ENCODE data around the gene RALA.

RALA gene

DNA sequence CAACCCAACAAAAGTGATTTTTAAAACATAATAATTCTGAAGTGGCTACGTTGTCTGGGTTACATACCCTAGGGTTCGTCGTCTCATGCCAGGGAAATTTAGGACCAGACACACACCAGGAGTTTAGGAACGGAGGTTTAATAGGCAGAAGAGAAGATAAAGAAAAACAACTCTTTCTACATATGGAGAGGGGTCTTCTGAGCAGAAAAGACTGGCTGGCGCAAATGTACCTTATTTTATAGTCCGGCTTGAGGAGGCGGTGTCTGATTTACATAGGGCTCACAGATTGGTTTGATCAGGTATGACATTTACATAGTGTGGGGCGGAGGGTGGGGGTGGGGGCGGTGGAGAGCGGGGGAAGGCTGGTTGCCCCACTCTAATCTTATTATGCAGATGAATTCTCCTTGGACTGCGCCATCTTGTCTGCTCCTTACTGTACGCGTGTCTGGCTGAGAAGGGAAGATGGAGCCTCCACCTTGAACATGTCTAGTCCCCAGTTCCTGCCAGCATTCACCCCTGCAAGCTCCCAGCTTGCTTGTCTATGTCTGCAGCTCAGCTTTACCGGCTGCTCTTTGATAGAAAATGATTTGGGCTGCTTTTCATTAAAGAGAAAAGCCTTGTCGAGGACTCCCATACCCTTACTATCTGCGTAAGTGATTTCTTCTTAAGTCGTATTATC is 98.7 kb downstream of the RALA start:
- no peak for TF ChIP-seq POLR2A (IDR thresholded peaks at IDR 0.05; ENCODE audit: low read depth, low read length)
- no peak for FAIRE-seq
- no peak for DNase-seq (ENCODE audit: insufficient read length, low spot score)

DNA sequence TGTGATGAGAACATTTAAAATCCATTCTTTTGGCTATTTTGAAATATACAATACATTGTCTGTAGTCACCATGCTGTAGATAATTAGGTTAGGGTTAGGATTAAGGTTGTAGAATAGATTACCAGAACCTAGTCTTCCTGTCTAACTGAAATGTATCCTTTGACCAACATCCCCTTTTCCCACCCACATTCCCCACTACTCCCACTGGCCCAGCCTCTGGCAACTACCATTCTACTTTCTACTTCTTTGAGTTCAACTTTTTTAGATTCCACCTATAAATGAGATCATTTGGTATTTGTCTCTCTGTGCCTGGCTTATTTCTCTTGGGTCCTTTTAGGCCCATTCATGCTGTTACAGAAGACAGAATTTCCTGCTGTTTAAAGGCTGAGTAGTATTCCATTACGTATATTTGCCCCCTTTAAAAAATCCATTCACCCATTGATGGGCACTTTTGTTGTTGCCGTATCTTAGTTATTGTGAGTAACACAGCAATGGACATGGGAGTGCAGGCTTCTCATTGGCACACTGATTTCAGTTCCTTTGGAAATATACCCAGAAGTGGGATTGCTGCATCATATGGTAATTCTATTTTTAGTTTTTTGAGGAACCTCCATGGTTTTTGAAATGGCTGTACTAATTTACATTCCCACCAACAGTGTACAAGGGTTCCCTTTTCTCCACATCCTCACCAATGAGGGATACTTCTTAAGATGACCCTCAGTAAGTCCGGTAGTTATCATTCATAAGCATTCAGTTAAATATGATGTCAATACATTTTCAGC is 104.0 kb downstream of the RALA start:
- TF ChIP-seq POLR2A (IDR thresholded peaks at IDR 0.05; ENCODE audit: low read depth, low read length): no peak
- FAIRE-seq: no peak

DNA sequence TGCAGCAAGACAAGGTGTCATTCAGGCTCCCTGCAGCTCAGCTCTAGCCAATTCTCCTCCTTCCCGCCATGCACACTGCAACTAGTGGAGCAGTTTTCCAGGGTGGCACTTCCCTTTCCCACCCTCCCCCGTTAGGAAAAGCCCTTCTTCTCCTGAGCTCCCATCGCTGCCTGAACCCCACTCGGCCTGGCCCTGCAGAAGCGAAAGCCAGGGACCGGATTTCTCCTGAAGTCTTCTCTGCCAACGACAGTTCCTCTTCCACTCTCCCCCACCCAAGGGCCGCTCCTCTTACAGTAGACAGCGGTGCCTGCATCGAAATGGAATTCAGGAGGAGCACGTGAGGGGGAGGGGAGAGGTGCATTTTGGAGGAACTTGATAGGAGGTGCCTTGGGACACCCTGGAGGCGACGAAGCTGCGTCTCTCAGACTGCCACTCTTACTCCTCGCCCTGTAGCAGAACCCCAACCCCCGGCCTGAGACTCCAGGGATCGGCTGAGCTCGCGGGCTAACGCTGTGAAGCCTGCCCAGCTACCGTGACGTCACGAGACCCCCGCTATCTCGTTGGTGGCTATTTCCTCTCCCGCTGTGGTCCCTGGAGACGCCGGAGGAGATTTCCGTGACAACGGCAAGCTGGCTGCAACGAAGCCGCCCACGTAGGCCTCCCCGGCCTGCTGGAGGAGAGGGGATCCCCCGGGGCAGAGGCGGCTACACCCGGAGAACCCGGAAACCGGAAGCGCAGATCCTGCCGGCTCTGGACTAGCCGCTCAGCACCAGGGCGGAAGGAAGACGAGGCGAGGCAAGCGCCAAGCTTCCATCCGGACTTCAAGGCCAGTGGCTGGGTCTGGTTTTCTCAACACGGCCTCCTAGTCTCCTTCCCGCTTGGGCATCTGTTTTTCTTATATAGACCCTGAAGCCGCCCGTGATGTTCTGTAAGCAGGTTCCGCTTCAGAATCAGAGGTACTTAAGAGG is 109.7 kb downstream of the RALA start:
- FAIRE-seq (peak; percentile 61), DNase-seq (ENCODE audit: insufficient read length, low spot score) (peak; percentile 99)
- TF ChIP-seq POLR2A (IDR thresholded peaks at IDR 0.05; ENCODE audit: low read depth, low read length): peak; percentile 63

More for the DNA sequence above, 104.0 kb downstream of the RALA start:
- DNase-seq (ENCODE audit: insufficient read length, low spot score): no peak

DNA sequence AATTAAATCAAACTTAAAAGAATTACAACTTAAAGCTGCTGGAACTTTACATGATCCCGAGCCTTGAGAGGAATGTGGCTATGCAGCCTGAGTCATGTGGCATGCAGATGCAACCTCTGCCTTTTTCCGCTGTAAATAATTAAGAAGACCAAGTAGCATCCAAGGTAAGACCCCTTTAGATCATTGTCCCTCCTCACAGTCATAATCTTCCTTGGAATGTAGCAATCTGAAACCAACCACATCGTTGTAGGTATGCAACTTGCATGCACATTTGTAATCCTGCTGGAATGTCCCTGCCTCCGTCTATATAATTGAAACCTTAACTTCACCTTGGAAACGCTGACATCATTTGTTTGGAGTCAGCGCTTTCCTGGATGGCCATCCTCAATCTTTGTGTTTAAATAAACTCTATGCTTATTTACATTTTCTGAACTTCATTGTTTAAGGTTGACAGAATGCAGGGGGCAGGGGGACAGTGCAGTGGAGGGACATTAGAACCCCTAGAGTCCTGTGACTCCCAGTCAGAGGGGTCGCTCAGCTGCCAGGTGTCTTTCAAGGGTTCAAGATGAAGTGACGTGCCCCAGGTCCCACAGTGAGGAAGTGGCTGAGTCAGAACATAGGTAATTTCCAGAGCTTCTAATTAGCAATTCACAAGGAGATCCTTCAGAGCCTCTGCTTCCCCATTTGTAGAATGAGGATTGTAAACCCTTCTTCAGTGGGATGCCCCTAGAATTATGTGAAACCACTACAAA is 110.7 kb downstream of the RALA start:
- no peak for FAIRE-seq
- DNase-seq (ENCODE audit: insufficient read length, low spot score): peak; percentile 43
- TF ChIP-seq POLR2A (IDR thresholded peaks at IDR 0.05; ENCODE audit: low read depth, low read length): no peak

DNA sequence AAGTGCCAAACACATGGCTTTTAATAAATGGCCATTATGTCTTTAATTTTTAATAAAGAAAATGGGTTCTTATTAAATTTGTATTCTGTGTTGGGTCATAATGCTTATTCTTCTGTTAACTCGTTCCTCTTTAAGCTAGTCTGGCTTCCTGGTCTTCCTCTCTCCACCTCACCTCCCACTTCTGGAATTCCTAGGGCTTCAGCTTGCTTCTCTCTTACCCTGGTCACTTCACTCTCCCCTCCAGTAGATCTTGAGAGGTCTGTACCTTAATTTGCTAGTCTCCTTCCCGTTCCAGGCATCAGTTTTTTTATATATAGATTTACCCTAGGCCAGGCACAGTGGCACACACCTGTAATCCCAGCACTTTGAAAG is 111.2 kb downstream of the RALA start:
- no peak for FAIRE-seq

DNA sequence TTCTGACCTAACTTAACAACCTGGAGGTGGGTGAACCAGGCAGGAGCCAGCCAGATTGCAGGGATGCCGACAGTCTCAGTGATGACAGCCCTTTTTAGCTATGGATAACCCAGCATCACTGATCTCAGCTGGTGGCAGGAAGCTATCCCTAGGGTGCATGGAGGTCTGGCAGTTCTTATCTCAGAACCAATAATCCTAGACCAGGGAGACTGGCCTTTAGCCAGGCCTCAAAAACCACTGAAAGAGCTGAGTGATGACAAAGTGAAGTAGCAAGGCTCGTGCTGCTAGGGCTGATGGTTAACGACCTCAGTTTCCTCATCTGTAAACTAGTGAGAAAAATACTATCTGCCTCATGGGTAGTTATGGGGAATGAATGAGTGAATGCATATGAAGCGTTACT is 112.5 kb downstream of the RALA start:
- FAIRE-seq (no peak), DNase-seq (ENCODE audit: insufficient read length, low spot score) (no peak)
- TF ChIP-seq POLR2A (IDR thresholded peaks at IDR 0.05; ENCODE audit: low read depth, low read length): no peak

More for the DNA sequence above, 111.2 kb downstream of the RALA start:
- DNase-seq (ENCODE audit: insufficient read length, low spot score): no peak
- TF ChIP-seq POLR2A (IDR thresholded peaks at IDR 0.05; ENCODE audit: low read depth, low read length): no peak

DNA sequence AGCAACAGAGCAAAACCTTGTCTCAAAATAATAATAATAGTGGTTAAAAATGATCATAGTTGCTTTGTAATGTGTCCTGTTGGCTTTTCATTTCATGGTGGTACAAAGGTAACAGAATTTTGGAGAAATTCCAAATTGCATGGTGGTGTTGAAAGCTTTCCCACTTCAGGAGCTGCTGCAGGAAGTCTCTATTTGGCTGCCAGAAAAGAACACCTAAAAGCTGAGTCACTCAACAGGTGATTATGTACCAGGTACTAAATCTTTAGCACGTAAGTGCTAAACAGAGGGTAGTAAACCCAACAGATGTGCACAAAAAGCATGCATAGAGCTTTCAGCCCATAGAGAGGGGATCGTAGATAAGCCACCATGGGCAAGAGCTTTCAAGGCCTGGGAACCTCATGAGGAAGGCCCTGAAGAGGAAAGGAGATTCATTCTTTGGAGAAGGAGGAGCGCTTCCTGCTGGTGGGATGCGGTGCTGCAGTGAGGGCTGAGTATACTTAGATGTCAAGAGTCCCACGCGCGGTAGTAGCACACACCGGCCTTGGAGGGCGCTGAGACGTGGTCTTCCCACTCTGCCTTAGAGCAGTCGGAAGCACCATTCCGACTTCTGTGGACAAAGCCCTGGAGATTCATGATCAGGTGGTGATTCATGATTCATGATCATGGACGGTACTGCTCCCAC is 118.7 kb downstream of the RALA start:
- FAIRE-seq (no peak), DNase-seq (ENCODE audit: insufficient read length, low spot score) (peak; percentile 66)
- TF ChIP-seq POLR2A (IDR thresholded peaks at IDR 0.05; ENCODE audit: low read depth, low read length): no peak

DNA sequence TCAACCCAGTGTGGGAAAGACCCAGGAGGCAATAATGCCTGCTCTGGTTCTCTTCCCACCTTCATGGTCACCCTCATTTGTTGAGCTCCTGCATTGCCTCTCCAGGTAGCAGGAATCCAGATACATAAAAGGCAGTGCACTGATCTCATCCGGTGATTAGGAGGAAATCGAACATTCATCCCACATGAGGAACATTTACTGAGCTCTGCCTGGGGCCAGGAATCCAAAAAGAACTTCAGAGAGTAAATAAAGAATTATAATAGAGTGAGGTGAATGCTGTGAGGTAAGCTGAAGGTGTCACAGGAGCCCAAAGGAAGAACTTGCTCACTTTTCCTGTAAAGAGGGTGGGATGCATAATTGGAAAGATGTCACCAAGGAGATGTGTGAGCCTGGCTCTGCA is 121.2 kb downstream of the RALA start:
- no peak for TF ChIP-seq POLR2A (IDR thresholded peaks at IDR 0.05; ENCODE audit: low read depth, low read length)
- DNase-seq (ENCODE audit: insufficient read length, low spot score) (no peak), FAIRE-seq (no peak)

DNA sequence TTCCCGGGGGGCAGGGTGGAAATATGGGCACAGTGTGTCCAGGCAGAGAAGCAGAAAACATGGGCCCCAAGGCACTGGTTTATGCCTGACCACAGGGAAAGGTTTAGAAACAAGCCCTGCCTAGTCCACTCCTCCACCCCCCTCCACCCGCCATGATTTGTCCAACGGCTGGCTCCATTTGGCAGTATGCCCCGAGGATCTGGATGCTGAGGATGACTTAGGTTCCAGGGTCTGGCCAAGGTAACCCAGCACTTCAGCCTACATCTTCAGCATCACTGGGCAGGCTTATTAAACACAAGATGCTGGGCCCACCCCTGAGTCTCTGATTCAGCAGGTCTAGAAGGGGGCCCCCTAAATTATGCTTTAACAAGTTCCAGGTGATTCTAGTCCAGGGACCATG is 121.9 kb downstream of the RALA start:
- FAIRE-seq (no peak), DNase-seq (ENCODE audit: insufficient read length, low spot score) (no peak)
- TF ChIP-seq POLR2A (IDR thresholded peaks at IDR 0.05; ENCODE audit: low read depth, low read length): no peak

DNA sequence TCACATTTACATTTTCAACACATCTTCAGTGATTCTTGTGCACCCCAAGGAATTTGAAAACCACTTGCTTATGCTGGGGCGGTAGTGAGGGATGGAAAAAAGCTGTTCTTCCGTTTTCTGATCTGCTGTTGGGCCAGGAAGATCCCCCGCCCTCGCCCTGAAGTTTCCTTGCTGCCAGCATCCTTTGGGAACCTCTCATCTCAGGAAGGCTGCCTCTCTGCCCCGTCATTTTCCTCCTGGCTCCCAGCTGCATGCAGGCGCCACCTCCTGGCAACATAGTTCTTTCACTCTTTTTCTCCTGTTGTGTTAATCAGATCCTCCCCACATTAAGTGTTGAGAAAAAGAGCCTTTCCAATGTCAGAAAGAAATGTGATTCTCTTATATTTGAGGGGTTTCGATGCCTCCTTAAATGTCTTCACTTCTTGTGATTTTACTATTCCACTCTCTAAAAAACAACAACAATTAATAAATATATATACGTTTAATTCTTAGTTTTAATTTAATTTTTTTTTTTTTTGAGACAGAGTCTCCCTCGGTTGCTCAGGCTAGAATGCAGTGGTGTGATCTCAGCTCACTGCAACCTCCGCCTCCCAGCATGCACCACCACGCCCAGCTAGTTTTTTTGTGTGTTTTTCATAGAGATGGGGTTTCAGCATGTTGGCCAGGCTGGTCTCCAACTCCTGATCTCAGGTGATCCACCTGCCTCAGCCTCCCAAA is 122.9 kb downstream of the RALA start:
- FAIRE-seq (peak; percentile 70), DNase-seq (ENCODE audit: insufficient read length, low spot score) (peak; percentile 96)
- no peak for TF ChIP-seq POLR2A (IDR thresholded peaks at IDR 0.05; ENCODE audit: low read depth, low read length)

DNA sequence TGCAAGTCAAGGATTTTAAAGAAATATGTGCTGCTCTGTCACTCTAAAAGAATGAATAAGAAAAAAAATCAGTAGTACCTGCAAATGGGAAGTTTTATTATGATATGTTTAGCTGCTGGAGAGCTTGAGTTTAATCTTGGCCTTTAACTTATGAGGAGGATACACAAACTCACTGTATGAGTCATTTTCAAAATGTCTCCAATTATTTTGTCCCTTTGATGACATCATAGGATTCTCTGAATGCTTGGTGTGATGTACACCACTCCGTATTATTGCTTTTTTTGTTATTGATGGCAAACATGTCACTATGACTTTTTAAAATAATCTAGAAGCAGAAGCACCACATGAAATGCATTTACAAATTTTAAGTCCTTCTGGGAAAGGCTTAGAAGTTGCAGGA is 125.8 kb downstream of the RALA start:
- peak; percentile 80 for DNase-seq (ENCODE audit: insufficient read length, low spot score)
- no peak for TF ChIP-seq POLR2A (IDR thresholded peaks at IDR 0.05; ENCODE audit: low read depth, low read length)
- no peak for FAIRE-seq

DNA sequence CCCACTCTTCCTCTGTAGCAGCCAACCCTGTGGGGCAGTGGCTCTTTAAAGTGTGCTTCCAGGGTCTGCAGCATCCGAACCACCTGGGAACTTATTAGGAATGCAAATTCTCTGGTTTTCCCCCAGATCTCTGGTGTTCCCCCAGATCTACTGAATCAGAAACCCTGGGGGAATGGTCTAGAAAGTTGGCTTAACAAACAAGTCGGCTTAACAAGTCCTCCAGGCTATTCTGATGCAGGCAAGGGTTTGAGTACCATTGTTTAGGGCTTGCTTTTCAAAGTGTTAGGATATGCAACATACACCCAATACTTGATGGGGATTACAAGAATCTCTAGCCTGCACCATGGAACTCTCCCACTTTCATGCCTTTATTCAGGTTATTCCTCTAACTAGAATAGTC is 126.3 kb downstream of the RALA start:
- FAIRE-seq (no peak), DNase-seq (ENCODE audit: insufficient read length, low spot score) (no peak)
- no peak for TF ChIP-seq POLR2A (IDR thresholded peaks at IDR 0.05; ENCODE audit: low read depth, low read length)

All from H54 (cell line).